A673 (cell line): ENCODE results near the gene IL1RAPL1.

ENCODE experiments used
- CTCF ChIP-seq: fragments of 300-800, 200-600 bp; sonication (generic); conservative IDR thresholded peaks from 2 replicates; pipeline ENCODE4 v1.5.1; 2017; ENCODE audit warnings: low read depth, mild to moderate bottlenecking, antibody characterized with exemption, low read length, moderate library complexity, mixed read lengths
- EZH2 ChIP-seq: fragments of 200-600 bp; sonication (generic); IDR thresholded peaks from 2 replicates; pipeline ENCODE4 v1.6.1; 2017; ENCODE audit warnings: borderline replicate concordance, low read depth, mild to moderate bottlenecking, mixed read lengths, antibody characterized with exemption, low read length; ENCODE audit not compliant: poor library complexity, severe bottlenecking

- TF ChIP-seq CTCF = no peak
- TF ChIP-seq EZH2 = no peak
These were observed 302.4 kb downstream of the IL1RAPL1 start for GRCh38 chrX:28889591-28890090.
